Activated naive CD4-positive, alpha-beta T cell treated with anti-CD3 and anti-CD28 coated beads, Interleukin-2, amount 50 U/mL, for 24 hours (primary cell): ENCODE measurements around the gene ADRB2.

Experiments
- H3K27ac Mint-ChIP-seq: one replicate; pipeline ENCODE4 v1.8.0; 2021; ENCODE audit warnings: mild to moderate bottlenecking, mixed read lengths
- H3K27me3 Mint-ChIP-seq: one replicate; pipeline ENCODE4 v1.8.0; 2021; ENCODE audit warnings: mixed read lengths
- H3K36me3 Mint-ChIP-seq: one replicate; pipeline ENCODE4 v1.8.0; 2021; ENCODE audit warnings: mixed read lengths
- H3K4me1 Mint-ChIP-seq: one replicate; pipeline ENCODE4 v1.8.0; 2021; ENCODE audit warnings: mixed read lengths
- H3K4me3 Mint-ChIP-seq: one replicate; pipeline ENCODE4 v1.8.0; 2021; ENCODE audit warnings: mild to moderate bottlenecking, mixed read lengths
- H3K9me3 Mint-ChIP-seq: one replicate; pipeline ENCODE4 v1.8.0; 2021; ENCODE audit warnings: mixed read lengths

Gene ADRB2

GRCh38 chr5:148853868-148854267 is 27.5 kb downstream of the ADRB2 start:
- H3K27me3 Mint-ChIP-seq: no peaks in the 10 kb centered on the region
- no peak overlapping the region for H3K27ac Mint-ChIP-seq
- H3K36me3 Mint-ChIP-seq: no peaks in the 10 kb centered on the region
- H3K4me3 Mint-ChIP-seq: no peak overlapping the region
- peaks cover 13% of the 10 kb centered on the region for H3K4me1 Mint-ChIP-seq
- H3K9me3 Mint-ChIP-seq: no peaks in the 10 kb centered on the region

GRCh38 chr5:148855249-148856008 is 29.0 kb downstream of the ADRB2 start:
- Mint-ChIP-seq H3K4me3 (no peak overlapping the region), H3K9me3 (no peaks in the 10 kb centered on the region), H3K36me3 (no peaks in the 10 kb centered on the region), H3K27ac (no peak overlapping the region), H3K4me1 (peaks cover 5% of the 10 kb centered on the region), H3K27me3 (no peaks in the 10 kb centered on the region)

GRCh38 chr5:148856009-148856367 is 29.6 kb downstream of the ADRB2 start:
- H3K36me3 Mint-ChIP-seq: no peaks in the 10 kb centered on the region
- H3K27me3 Mint-ChIP-seq: no peaks in the 10 kb centered on the region
- H3K4me1 Mint-ChIP-seq: peaks cover 5% of the 10 kb centered on the region
- H3K4me3 Mint-ChIP-seq: no peak overlapping the region
- H3K27ac Mint-ChIP-seq: no peak overlapping the region
- H3K9me3 Mint-ChIP-seq: no peaks in the 10 kb centered on the region

GRCh38 chr5:148856424-148856823 is 30.0 kb downstream of the ADRB2 start:
- Mint-ChIP-seq H3K36me3 (no peaks in the 10 kb centered on the region), H3K4me1 (peaks cover 5% of the 10 kb centered on the region), H3K27ac (no peak overlapping the region), H3K27me3 (no peaks in the 10 kb centered on the region), H3K9me3 (no peaks in the 10 kb centered on the region), H3K4me3 (no peak overlapping the region)

GRCh38 chr5:148857474-148857873 is 31.1 kb downstream of the ADRB2 start:
- no peak overlapping the region for H3K27ac Mint-ChIP-seq
- H3K36me3 Mint-ChIP-seq: no peaks in the 10 kb centered on the region

GRCh38 chr5:148858106-148858505 is 31.7 kb downstream of the ADRB2 start:
- Mint-ChIP-seq H3K27ac (no peak overlapping the region), H3K4me3 (no peak overlapping the region), H3K36me3 (no peaks in the 10 kb centered on the region), H3K4me1 (peaks cover 5% of the 10 kb centered on the region), H3K27me3 (no peaks in the 10 kb centered on the region), H3K9me3 (no peaks in the 10 kb centered on the region)

More at GRCh38 chr5:148857474-148857873, 31.1 kb downstream of the ADRB2 start:
- Mint-ChIP-seq H3K4me1 (peaks cover 5% of the 10 kb centered on the region), H3K9me3 (no peaks in the 10 kb centered on the region), H3K27me3 (no peaks in the 10 kb centered on the region), H3K4me3 (no peak overlapping the region)

GRCh38 chr5:148858547-148858946 is 32.1 kb downstream of the ADRB2 start:
- H3K4me1 Mint-ChIP-seq: peaks cover 5% of the 10 kb centered on the region
- no peak overlapping the region for H3K27ac Mint-ChIP-seq
- no peaks in the 10 kb centered on the region for H3K36me3 Mint-ChIP-seq
- no peaks in the 10 kb centered on the region for H3K9me3 Mint-ChIP-seq
- no peak overlapping the region for H3K4me3 Mint-ChIP-seq
- no peaks in the 10 kb centered on the region for H3K27me3 Mint-ChIP-seq

GRCh38 chr5:148859703-148860102 is 33.3 kb downstream of the ADRB2 start:
- Mint-ChIP-seq H3K27me3 (no peaks in the 10 kb centered on the region), H3K4me1 (peaks cover 5% of the 10 kb centered on the region), H3K27ac (no peak overlapping the region), H3K36me3 (no peaks in the 10 kb centered on the region), H3K9me3 (no peaks in the 10 kb centered on the region), H3K4me3 (no peak overlapping the region)

GRCh38 chr5:148860599-148860998 is 34.2 kb downstream of the ADRB2 start:
- Mint-ChIP-seq H3K4me1 (peaks cover 5% of the 10 kb centered on the region), H3K27me3 (no peaks in the 10 kb centered on the region), H3K27ac (no peak overlapping the region), H3K4me3 (no peak overlapping the region), H3K9me3 (no peaks in the 10 kb centered on the region), H3K36me3 (no peaks in the 10 kb centered on the region)

GRCh38 chr5:148861088-148861487 is 34.7 kb downstream of the ADRB2 start:
- Mint-ChIP-seq H3K27ac (no peak overlapping the region), H3K36me3 (no peaks in the 10 kb centered on the region), H3K4me3 (no peak overlapping the region)

GRCh38 chr5:148861696-148862095 is 35.3 kb downstream of the ADRB2 start:
- H3K27me3 Mint-ChIP-seq: no peaks in the 10 kb centered on the region
- peaks cover 5% of the 10 kb centered on the region for H3K4me1 Mint-ChIP-seq
- no peak overlapping the region for H3K4me3 Mint-ChIP-seq
- no peaks in the 10 kb centered on the region for H3K9me3 Mint-ChIP-seq
- H3K36me3 Mint-ChIP-seq: no peaks in the 10 kb centered on the region
- no peak overlapping the region for H3K27ac Mint-ChIP-seq

More at GRCh38 chr5:148861088-148861487, 34.7 kb downstream of the ADRB2 start:
- no peaks in the 10 kb centered on the region for H3K9me3 Mint-ChIP-seq
- no peaks in the 10 kb centered on the region for H3K27me3 Mint-ChIP-seq
- H3K4me1 Mint-ChIP-seq: peaks cover 5% of the 10 kb centered on the region

GRCh38 chr5:148864113-148864841 is 37.9 kb downstream of the ADRB2 start:
- Mint-ChIP-seq H3K4me1 (peaks cover 5% of the 10 kb centered on the region), H3K27ac (no peak overlapping the region), H3K36me3 (no peaks in the 10 kb centered on the region), H3K9me3 (no peaks in the 10 kb centered on the region), H3K4me3 (no peak overlapping the region), H3K27me3 (no peaks in the 10 kb centered on the region)

- H3K4me3 Mint-ChIP-seq: no peak overlapping the region
- no peaks in the 10 kb centered on the region for H3K27me3 Mint-ChIP-seq
- no peaks in the 10 kb centered on the region for H3K9me3 Mint-ChIP-seq
- H3K27ac Mint-ChIP-seq: no peak overlapping the region
- H3K36me3 Mint-ChIP-seq: no peaks in the 10 kb centered on the region
- no peaks in the 10 kb centered on the region for H3K4me1 Mint-ChIP-seq
Observed at GRCh38 chr5:148866024-148866423, 39.6 kb downstream of the ADRB2 start.

- H3K4me3 Mint-ChIP-seq: no peak overlapping the region
- peaks cover 1% of the 10 kb centered on the region for H3K27me3 Mint-ChIP-seq
- no peaks in the 10 kb centered on the region for H3K36me3 Mint-ChIP-seq
- no peak overlapping the region for H3K27ac Mint-ChIP-seq
- H3K4me1 Mint-ChIP-seq: no peaks in the 10 kb centered on the region
- no peaks in the 10 kb centered on the region for H3K9me3 Mint-ChIP-seq
Observed at GRCh38 chr5:148873120-148873519, 46.7 kb downstream of the ADRB2 start.

GRCh38 chr5:148873690-148874485 is 47.5 kb downstream of the ADRB2 start:
- no peak overlapping the region for H3K4me3 Mint-ChIP-seq
- no peaks in the 10 kb centered on the region for H3K9me3 Mint-ChIP-seq
- no peaks in the 10 kb centered on the region for H3K36me3 Mint-ChIP-seq
- peaks cover 1% of the 10 kb centered on the region for H3K27me3 Mint-ChIP-seq
- H3K27ac Mint-ChIP-seq: no peak overlapping the region
- H3K4me1 Mint-ChIP-seq: no peaks in the 10 kb centered on the region
